Activated T-cell treated with anti-CD3 and anti-CD28 coated beads, Interleukin-2, amount 50 U/mL, for 4 hours (primary cell): ENCODE results near the gene SLC6A11. TPM values are rescaled to one million over a fixed set of nuclear protein-coding genes. Genes with fewer than 3 reads are reported as not detected.

ENCODE experiments used
- ATAC-seq, 2 donors: fragments of 200-7000 bp; cut with Tn5 transposase; one replicate each; pipeline ENCODE4 v1.10.0; 2021
- DNase-seq: peaks from one replicate; pipeline ENCODE4 v3.0.0-alpha.2; 2020
- H3K27me3 Mint-ChIP-seq: one replicate; pipeline ENCODE4 v1.8.0; 2021; ENCODE audit warnings: low read depth, mixed read lengths
- H3K36me3 Mint-ChIP-seq: one replicate; pipeline ENCODE4 v1.8.0; 2022; ENCODE audit warnings: mixed read lengths; ENCODE audit not compliant: insufficient read depth
- H3K4me1 Mint-ChIP-seq: one replicate; pipeline ENCODE4 v1.8.0; 2021; ENCODE audit warnings: low read depth, mixed read lengths
- H3K4me3 Mint-ChIP-seq: one replicate; pipeline ENCODE4 v1.8.0; 2021; ENCODE audit warnings: mild to moderate bottlenecking, moderate library complexity, mixed read lengths
- H3K9me3 Mint-ChIP-seq: one replicate; pipeline ENCODE4 v1.8.0; 2021; ENCODE audit warnings: mixed read lengths
- total RNA-seq, 3 donors: library from RNA; stranded (reverse); gene quantifications; one replicate each; pipeline ENCODE4 v1.2.1, GENCODE V29; 2021

SLC6A11 gene
- total RNA-seq, 3 donors from 2014 or later: not detected

- DNase-seq: no peak
- Mint-ChIP-seq H3K36me3 (no peaks in the 10 kb centered on the region), H3K4me1 (no peaks in the 10 kb centered on the region)
Observed at GRCh38 chr3:10946526-10946925, 130.5 kb downstream of the SLC6A11 start.

DNA sequence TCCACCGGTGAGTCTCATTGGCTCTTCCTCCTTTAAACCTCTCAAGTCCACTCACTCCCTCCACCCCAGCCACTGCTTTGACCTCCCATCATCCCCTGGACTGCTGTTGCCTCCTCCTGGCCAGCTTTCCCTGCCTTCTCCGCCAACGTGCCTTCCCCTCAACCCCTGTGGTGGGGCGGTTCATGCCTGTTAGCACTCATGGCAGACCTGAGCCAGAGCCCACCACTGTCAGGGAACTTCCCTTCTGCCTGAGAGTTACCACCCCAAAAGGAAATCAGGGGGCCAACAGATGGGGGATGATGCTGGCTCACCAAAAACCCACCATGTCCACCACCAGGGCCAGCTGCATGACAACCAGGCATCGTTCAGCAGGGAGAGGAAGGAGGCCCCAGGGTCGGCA lies 132.3 kb downstream of the SLC6A11 start:
- ATAC-seq (no peak), DNase-seq (no peak)
- no peaks in the 10 kb centered on the region for H3K36me3 Mint-ChIP-seq
- no peaks in the 10 kb centered on the region for H3K9me3 Mint-ChIP-seq
- H3K27me3 Mint-ChIP-seq: peaks cover 14% of the 10 kb centered on the region
- H3K4me3 Mint-ChIP-seq: no peak overlapping the region
- no peaks in the 10 kb centered on the region for H3K4me1 Mint-ChIP-seq

More at GRCh38 chr3:10946526-10946925, 130.5 kb downstream of the SLC6A11 start:
- Mint-ChIP-seq H3K4me3 (no peak overlapping the region), H3K27me3 (peaks cover 14% of the 10 kb centered on the region), H3K9me3 (no peaks in the 10 kb centered on the region)
- no peak for ATAC-seq

- no peak for DNase-seq
- Mint-ChIP-seq H3K4me1 (no peaks in the 10 kb centered on the region), H3K9me3 (no peaks in the 10 kb centered on the region)
Observed at GRCh38 chr3:10949197-10949596, 133.2 kb downstream of the SLC6A11 start.

GRCh38 chr3:10950476-10951294 lies 134.7 kb downstream of the SLC6A11 start:
- H3K9me3 Mint-ChIP-seq: no peaks in the 10 kb centered on the region
- no peaks in the 10 kb centered on the region for H3K4me1 Mint-ChIP-seq
- ATAC-seq (no peak), DNase-seq (no peak)
- no peak overlapping the region for H3K4me3 Mint-ChIP-seq
- peaks cover 6% of the 10 kb centered on the region for H3K27me3 Mint-ChIP-seq
- no peaks in the 10 kb centered on the region for H3K36me3 Mint-ChIP-seq

More at GRCh38 chr3:10949197-10949596, 133.2 kb downstream of the SLC6A11 start:
- Mint-ChIP-seq H3K4me3 (no peak overlapping the region), H3K36me3 (no peaks in the 10 kb centered on the region), H3K27me3 (peaks cover 13% of the 10 kb centered on the region)
- ATAC-seq: no peak

GRCh38 chr3:10951295-10951926 lies 135.4 kb downstream of the SLC6A11 start:
- no peak for ATAC-seq
- peaks cover 6% of the 10 kb centered on the region for H3K27me3 Mint-ChIP-seq
- H3K36me3 Mint-ChIP-seq: no peaks in the 10 kb centered on the region
- H3K4me3 Mint-ChIP-seq: no peak overlapping the region
- no peak for DNase-seq
- no peaks in the 10 kb centered on the region for H3K4me1 Mint-ChIP-seq
- no peaks in the 10 kb centered on the region for H3K9me3 Mint-ChIP-seq

GRCh38 chr3:10952525-10952924 lies 136.5 kb downstream of the SLC6A11 start:
- H3K4me1 Mint-ChIP-seq: no peaks in the 10 kb centered on the region
- no peak for DNase-seq
- H3K36me3 Mint-ChIP-seq: no peaks in the 10 kb centered on the region
- no peak for ATAC-seq
- peaks cover 4% of the 10 kb centered on the region for H3K27me3 Mint-ChIP-seq
- no peaks in the 10 kb centered on the region for H3K9me3 Mint-ChIP-seq
- H3K4me3 Mint-ChIP-seq: no peak overlapping the region

DNA sequence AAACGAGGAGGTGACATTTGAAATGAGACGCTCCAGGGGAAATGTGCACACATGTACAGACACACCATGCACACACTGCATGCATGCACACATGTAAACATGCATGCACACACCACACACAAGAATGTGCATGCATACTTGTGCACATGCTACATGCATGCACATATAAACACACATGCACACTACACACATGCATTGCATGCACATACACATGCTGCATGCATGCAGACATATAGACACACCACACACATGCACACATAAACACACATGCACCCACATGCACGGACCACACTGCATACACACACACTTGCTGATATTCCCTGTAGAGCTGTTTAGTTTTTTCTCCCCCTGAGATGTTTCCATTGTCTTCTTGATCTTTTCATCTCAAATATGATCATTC lies 138.7 kb downstream of the SLC6A11 start:
- Mint-ChIP-seq H3K4me3 (no peak overlapping the region), H3K4me1 (no peaks in the 10 kb centered on the region), H3K36me3 (no peaks in the 10 kb centered on the region), H3K27me3 (peaks cover 2% of the 10 kb centered on the region), H3K9me3 (no peaks in the 10 kb centered on the region)
- DNase-seq (no peak), ATAC-seq (no peak)

GRCh38 chr3:10955711-10956453 lies 139.9 kb downstream of the SLC6A11 start:
- no peak for ATAC-seq

GRCh38 chr3:10956531-10956930 lies 140.5 kb downstream of the SLC6A11 start:
- no peaks in the 10 kb centered on the region for H3K36me3 Mint-ChIP-seq
- ATAC-seq: no peak
- H3K4me1 Mint-ChIP-seq: no peaks in the 10 kb centered on the region
- H3K4me3 Mint-ChIP-seq: no peak overlapping the region
- no peaks in the 10 kb centered on the region for H3K9me3 Mint-ChIP-seq
- no peak for DNase-seq
- H3K27me3 Mint-ChIP-seq: peaks cover 2% of the 10 kb centered on the region

More at GRCh38 chr3:10955711-10956453, 139.9 kb downstream of the SLC6A11 start:
- Mint-ChIP-seq H3K9me3 (no peaks in the 10 kb centered on the region), H3K27me3 (peaks cover 2% of the 10 kb centered on the region), H3K4me3 (no peak overlapping the region), H3K4me1 (no peaks in the 10 kb centered on the region), H3K36me3 (no peaks in the 10 kb centered on the region)
- no peak for DNase-seq

- ATAC-seq: no peak
- Mint-ChIP-seq H3K4me1 (no peaks in the 10 kb centered on the region), H3K36me3 (no peaks in the 10 kb centered on the region), H3K27me3 (peaks cover 4% of the 10 kb centered on the region), H3K9me3 (no peaks in the 10 kb centered on the region), H3K4me3 (no peak overlapping the region)
- no peak for DNase-seq
Observed at GRCh38 chr3:10956986-10957385, 141.0 kb downstream of the SLC6A11 start.

DNA sequence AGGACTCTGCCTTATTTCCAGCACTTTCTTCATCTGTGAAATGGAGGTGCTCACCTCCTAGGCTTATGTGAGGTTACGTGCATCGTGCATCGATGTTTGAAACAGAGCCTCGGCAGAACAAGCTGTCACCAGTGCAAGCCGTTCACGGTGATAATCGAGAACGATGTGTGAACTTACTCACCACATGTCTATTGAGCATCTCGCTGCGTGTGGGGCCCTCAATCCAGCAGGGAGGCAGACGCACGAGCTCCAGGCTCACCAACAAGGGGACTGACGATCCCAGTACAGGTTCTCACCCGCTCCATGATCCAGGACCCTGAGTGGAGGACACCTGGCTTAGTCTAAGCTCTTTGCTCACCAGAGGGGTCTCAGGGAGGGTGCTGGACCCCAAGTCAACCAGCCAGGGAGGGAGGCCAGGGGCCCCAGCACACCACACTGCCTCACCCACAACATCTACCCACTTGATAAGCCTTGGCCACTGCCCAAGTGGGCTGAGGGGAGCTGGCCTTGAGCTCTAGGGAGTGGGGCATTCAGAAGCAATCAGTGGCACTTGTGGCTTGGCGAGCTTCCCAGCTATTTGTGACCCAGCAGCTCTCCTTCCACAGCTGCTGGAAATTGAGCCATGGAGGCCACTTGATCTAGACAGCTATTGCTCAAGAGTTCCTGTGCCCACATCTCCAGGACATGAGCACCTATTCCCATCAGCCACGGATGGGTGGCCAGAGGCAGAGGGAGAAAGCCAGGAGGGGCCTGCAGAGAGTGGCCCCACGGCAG lies 142.1 kb downstream of the SLC6A11 start:
- no peak overlapping the region for H3K4me3 Mint-ChIP-seq
- H3K27me3 Mint-ChIP-seq: peaks cover 9% of the 10 kb centered on the region
- no peaks in the 10 kb centered on the region for H3K36me3 Mint-ChIP-seq
- no peak for ATAC-seq
- no peaks in the 10 kb centered on the region for H3K9me3 Mint-ChIP-seq
- DNase-seq: no peak
- no peaks in the 10 kb centered on the region for H3K4me1 Mint-ChIP-seq

DNA sequence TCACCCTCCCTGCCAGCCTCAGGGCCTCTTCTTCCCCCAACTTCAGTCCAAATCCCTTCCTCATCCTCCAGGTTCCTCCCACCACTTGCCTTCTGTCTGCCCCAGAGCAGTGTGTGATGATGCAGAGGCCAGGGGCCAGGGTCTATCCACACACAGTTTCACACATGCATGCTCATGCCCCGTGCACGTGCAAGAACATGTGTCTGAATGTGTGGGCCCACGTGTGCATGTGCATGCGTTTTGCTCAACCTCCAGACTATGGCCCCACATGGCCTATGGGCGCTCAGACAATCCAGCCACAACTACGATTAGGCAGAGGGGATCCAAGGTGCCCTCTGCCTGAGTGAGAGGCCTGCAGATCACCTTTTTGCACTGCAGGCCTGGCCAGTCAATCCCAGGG lies 144.2 kb downstream of the SLC6A11 start:
- H3K9me3 Mint-ChIP-seq: no peaks in the 10 kb centered on the region
- H3K27me3 Mint-ChIP-seq: peaks cover 11% of the 10 kb centered on the region
- DNase-seq (no peak), ATAC-seq (no peak)
- no peaks in the 10 kb centered on the region for H3K4me1 Mint-ChIP-seq
- no peaks in the 10 kb centered on the region for H3K36me3 Mint-ChIP-seq
- H3K4me3 Mint-ChIP-seq: no peak overlapping the region

DNA sequence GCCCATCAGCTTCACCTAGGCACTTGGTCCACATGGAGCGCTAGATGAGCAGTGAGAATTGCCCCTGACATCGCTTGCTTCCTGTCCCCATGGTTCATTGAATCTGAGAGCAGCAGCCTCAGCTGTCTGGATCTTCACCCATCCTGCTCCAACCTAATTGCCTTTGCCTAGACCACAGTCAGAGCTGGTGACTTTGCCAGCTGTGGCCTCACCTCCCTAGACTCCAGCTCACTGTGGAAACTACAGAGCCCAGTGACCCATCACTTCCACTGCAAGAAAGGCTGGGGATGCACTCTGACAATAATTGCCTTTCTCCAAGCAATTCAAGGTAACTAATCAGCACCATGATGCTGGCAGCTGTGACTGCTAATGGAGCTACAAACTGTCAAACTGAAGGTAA lies 145.9 kb downstream of the SLC6A11 start:
- ATAC-seq (no peak), DNase-seq (no peak)
- no peaks in the 10 kb centered on the region for H3K9me3 Mint-ChIP-seq
- no peaks in the 10 kb centered on the region for H3K36me3 Mint-ChIP-seq
- H3K4me3 Mint-ChIP-seq: no peak overlapping the region
- H3K4me1 Mint-ChIP-seq: no peaks in the 10 kb centered on the region
- peaks cover 15% of the 10 kb centered on the region for H3K27me3 Mint-ChIP-seq

- ATAC-seq (no peak), DNase-seq (no peak)
- H3K36me3 Mint-ChIP-seq: no peaks in the 10 kb centered on the region
- H3K4me3 Mint-ChIP-seq: no peak overlapping the region
- no peaks in the 10 kb centered on the region for H3K4me1 Mint-ChIP-seq
- H3K27me3 Mint-ChIP-seq: peaks cover 15% of the 10 kb centered on the region
- H3K9me3 Mint-ChIP-seq: no peaks in the 10 kb centered on the region
Observed at GRCh38 chr3:10962481-10963036, 146.5 kb downstream of the SLC6A11 start.
